MG63 (cell line): Measurements from ENCODE around the gene OR6K3. TPM values are rescaled to one million over a fixed set of nuclear protein-coding genes. Genes with fewer than 3 reads are reported as not detected.
"Not testable (repeated sequence)": the region's sequence is repeated elsewhere in the genome, so short reads cannot be mapped to it uniquely, and the experiment has no call there.

Experiments
- DNase-seq: peaks from one replicate; pipeline ENCODE4 v3.0.0-alpha.2; 2020
- H3K27me3 ChIP-seq: fragments of 250-450 bp; sonication (Bioruptor Pico); 2 replicates; pipeline ENCODE4 v1.5.1; 2020; ENCODE audit warnings: mild to moderate bottlenecking, moderate library complexity
- H3K36me3 ChIP-seq: fragments of 250-450 bp; sonication (Bioruptor Pico); 2 replicates; pipeline ENCODE4 v1.5.1; 2020; ENCODE audit warnings: mild to moderate bottlenecking, moderate library complexity
- H3K4me3 ChIP-seq: fragments of 250-450 bp; sonication (Bioruptor Pico); 2 replicates; pipeline ENCODE4 v1.5.1; 2020; ENCODE audit warnings: mild to moderate bottlenecking, moderate library complexity
- H3K9me3 ChIP-seq: fragments of 250-450 bp; sonication (Bioruptor Pico); 2 replicates; pipeline ENCODE4 v1.5.1; 2020; ENCODE audit warnings: mild to moderate bottlenecking, moderate library complexity
- total RNA-seq: library from RNA; depleted of rRNA; stranded (reverse); fragments of >200 nt; shearing (Covaris generic); gene quantifications from 2 replicates; pipeline ENCODE4 v1.2.3, GENCODE V29; 2014; ENCODE audit warnings: low replicate concordance; rRNA removed

Gene OR6K3
- total RNA-seq, 1 experiment from 2014 or later, result not detected

DNA sequence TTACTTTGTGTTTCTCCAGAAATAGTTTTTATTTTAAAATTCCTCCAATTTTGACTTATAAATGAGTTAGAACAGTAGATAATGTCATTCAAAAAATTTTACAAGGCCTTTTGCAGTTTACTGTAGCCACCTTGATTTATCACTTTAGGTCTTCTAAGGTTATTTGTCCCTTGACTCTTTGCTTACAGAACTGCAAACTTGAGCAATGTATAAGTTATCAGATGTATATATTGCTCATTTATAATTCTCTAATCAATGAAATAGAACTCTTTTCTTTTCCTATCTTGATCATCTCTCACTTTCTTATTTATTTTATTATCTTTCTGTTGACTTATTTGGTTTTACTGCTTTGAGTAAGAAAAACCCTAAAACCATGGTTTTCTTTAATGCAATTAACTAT is 28.2 kb downstream of the OR6K3 start:
- Histone ChIP-seq H3K36me3 (no peaks in the 10 kb centered on the region), H3K4me3 (no peak overlapping the region), H3K9me3 (no peaks in the 10 kb centered on the region), H3K27me3 (no peaks in the 10 kb centered on the region)
- DNase-seq, result no peak

DNA sequence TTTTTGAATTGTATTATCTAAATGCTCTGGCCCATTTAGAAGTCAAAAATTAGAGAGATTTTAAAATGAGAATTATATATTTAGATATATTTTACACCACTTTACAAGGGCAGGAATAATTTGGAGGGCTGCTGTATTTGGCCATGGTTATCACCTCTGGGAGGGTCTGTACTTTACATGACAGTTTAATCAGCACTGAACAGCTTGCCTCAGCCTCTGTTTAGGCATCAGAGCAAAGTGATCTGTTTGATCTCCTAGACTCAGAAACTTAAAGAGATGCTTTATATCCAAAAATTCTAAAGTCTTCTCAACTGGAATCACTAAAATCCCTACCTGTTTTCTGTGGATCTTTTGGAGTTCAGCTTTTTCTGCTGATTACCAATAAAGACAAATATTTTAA is 28.6 kb downstream of the OR6K3 start:
- no peaks in the 10 kb centered on the region for H3K9me3 ChIP-seq
- H3K27me3 ChIP-seq, result no peaks in the 10 kb centered on the region
- H3K4me3 ChIP-seq, result no peak overlapping the region
- H3K36me3 ChIP-seq, result no peaks in the 10 kb centered on the region
- no peak for DNase-seq

DNA sequence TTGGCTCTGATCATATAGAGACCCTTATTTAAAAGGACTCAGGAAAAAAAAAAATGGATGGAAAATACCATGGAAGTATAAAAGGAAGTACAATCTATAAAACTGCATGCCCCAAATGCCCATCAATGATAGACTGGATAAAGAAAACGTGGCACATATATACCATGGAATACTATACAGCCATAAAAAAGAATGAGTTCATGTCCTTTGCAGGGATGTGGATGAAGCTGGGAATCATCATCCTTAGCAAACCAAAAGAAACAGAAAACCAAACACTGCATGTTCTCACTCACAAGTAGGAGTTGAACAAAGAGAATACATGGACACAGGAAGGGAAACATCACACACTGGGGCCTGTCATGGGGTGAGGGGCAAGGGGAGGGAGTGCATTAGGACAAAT is 29.4 kb downstream of the OR6K3 start:
- H3K4me3 ChIP-seq, H3K36me3 ChIP-seq, H3K27me3 ChIP-seq, DNase-seq, H3K9me3 ChIP-seq: not testable (repeated sequence)

DNA sequence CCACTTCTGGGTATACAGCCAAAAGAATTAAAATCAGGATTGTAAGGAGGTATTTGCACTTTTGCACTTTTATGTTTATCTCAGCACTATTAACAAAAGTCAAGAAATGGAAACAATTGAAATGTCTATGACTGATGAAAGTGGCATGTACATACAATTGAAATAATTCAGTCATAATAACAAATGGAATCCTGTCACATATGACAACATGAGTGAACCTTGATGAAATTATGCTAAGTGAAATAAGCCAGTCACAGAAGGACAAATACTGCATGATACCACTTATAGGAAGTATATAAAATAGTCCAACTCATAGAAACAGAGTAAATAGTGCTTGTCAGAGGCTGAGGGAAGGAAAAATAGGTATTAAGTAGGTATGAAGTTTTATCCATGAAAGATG is 30.6 kb downstream of the OR6K3 start:
- Histone ChIP-seq H3K9me3 (no peaks in the 10 kb centered on the region), H3K4me3 (no peak overlapping the region), H3K27me3 (no peaks in the 10 kb centered on the region), H3K36me3 (no peaks in the 10 kb centered on the region)
- DNase-seq, result no peak

DNA sequence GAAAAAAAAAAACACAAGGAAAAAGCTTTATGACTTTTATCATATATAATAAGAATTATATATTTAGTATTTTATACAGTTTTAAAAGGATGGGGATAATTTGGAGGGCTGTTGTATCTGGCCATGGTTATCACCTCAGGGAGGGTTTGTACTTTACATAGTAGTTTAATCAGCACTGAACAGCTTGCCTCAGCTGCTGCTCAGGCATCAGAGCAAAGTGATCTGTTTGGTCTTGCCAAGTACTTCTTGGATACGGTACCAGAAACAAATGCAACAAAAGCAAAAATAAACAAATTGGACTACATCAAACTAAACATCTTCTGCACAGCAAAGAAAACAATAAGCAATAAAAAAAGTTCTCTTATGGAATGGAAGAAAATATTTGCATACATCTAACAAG is 31.4 kb downstream of the OR6K3 start:
- H3K9me3 ChIP-seq, result no peaks in the 10 kb centered on the region
- peaks cover under 1% of the 10 kb centered on the region; the same call in 1 of the 2 replicates for H3K27me3 ChIP-seq
- H3K4me3 ChIP-seq, result no peak overlapping the region
- no peak for DNase-seq
- no peaks in the 10 kb centered on the region for H3K36me3 ChIP-seq

DNA sequence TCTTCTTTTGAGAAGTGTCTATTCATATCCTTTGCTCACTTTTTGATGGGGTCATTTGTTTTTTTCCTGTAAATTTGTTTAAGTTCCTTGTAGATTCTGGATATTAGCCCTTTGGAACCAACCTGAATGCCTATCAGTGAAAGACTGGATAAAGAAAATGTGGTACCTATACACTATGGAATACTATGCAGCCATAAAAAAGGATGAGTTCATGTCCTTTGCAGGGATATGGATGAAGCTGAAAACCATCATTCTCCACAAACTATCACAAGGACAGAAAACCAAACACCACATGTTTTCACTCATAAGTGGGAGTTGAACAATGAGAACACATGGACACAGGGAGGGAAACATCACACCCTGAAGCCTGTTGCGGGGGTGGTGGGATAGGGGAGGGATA is 32.2 kb downstream of the OR6K3 start:
- not testable (repeated sequence) for H3K27me3 ChIP-seq, DNase-seq, H3K9me3 ChIP-seq, H3K36me3 ChIP-seq, H3K4me3 ChIP-seq

GRCh38 chr1:158687037-158687436 is 33.5 kb downstream of the OR6K3 start:
- H3K9me3 ChIP-seq, result no peaks in the 10 kb centered on the region
- no peak overlapping the region for H3K4me3 ChIP-seq
- no peaks in the 10 kb centered on the region for H3K36me3 ChIP-seq
- H3K27me3 ChIP-seq, result peaks cover 4% of the 10 kb centered on the region; the same call in 1 of the 2 replicates
- DNase-seq, result no peak

GRCh38 chr1:158686111-158687009 is 34.2 kb downstream of the OR6K3 start, which contains the start of gene SPTA1:
SPTA1 (minus strand) TSS chr1:158686715; CDS start chr1:158686517, 198 bp downstream.
- no peaks in the 10 kb centered on the region for H3K36me3 ChIP-seq
- no peaks in the 10 kb centered on the region for H3K9me3 ChIP-seq
- no peak within 1 kb of the TSS for H3K4me3 ChIP-seq
- no peak for DNase-seq
- H3K27me3 ChIP-seq, result peaks cover 4% of the 10 kb centered on the region; the same call in 1 of the 2 replicates

DNA sequence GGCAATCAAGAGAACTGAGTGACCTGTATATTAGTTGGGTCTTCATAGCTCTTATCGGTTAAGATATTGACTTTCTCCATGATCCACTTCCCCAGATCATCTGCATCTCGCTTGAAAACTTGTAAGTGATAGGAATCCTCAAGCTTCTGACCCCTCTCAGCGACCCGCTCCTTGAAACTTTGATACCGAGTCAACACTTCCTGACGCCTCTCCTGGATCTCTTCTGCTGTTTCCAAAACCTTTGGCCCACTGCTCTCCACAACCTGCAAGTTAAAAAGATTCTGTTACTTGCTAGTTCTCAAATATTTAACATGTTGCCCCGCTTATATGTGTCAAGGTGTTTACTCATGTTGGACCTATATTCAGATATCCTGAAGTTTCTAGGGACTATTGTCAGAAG is 35.4 kb downstream of the OR6K3 start:
- Histone ChIP-seq H3K9me3 (no peaks in the 10 kb centered on the region), H3K36me3 (no peaks in the 10 kb centered on the region), H3K4me3 (no peak overlapping the region), H3K27me3 (peaks cover 7% of the 10 kb centered on the region)
- DNase-seq, result no peak

DNA sequence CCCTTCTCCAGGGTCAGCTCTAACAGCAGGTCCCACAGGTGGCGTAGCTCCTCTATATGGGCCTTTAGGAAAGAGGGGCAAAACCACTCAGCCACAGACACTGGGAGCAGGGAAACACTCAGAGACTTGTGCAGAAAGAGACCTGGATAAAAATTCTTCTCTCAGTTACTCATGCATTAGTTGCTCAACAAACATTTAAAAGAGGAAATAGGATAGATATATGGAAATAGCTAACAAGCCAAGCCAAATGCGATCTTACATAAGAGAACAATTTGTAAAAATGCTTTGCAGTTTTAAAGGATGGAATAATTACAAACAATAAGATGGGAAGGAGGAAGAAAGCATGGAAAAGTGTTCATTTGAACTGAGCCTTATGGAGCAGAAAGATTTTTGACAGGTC is 38.9 kb downstream of the OR6K3 start:
- DNase-seq, result no peak
- no peaks in the 10 kb centered on the region for H3K36me3 ChIP-seq
- no peak overlapping the region for H3K4me3 ChIP-seq
- no peaks in the 10 kb centered on the region for H3K9me3 ChIP-seq
- H3K27me3 ChIP-seq, result peaks cover 7% of the 10 kb centered on the region

GRCh38 chr1:158679289-158679688 is 41.2 kb downstream of the OR6K3 start:
- Histone ChIP-seq H3K9me3 (no peaks in the 10 kb centered on the region), H3K4me3 (no peak overlapping the region), H3K27me3 (peaks cover 7% of the 10 kb centered on the region), H3K36me3 (no peaks in the 10 kb centered on the region)
- DNase-seq, result no peak

DNA sequence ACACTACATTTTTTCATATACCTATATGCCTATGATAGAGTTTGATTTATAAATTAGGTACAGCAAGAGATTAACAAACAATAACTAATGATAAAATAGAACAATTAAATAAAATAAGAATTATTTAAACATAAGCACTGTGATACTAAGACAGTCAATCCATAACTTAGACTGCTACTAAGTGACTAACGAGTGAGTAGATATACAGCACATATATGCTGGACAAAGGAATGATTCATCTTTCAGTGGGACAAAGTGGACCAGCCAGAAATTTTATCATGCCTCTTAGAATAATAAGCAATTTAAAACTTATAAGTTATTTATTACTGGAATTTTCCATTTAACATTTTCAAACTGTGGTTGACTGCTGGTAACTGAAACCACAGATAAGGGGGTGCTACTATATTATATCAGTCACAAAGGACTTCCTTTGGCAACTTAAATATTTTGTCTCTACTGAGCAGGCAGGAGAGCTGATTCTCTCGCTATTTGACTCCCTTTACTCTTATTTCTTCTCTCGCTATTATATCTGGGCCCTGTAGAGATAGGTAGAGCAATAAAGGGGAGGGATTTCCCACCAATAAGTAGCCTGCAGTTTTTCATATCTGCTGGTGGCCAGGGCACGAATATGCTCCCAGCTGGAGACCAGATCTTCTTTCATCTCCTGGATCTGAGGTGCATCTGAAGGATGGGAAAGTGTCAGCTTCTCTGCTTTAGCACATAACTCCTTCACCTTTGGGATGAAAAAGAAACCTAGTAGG is 44.8 kb downstream of the OR6K3 start:
- H3K36me3 ChIP-seq, result no peaks in the 10 kb centered on the region
- H3K27me3 ChIP-seq, result peaks cover 3% of the 10 kb centered on the region; the same call in 1 of the 2 replicates
- H3K9me3 ChIP-seq, result no peaks in the 10 kb centered on the region
- no peak overlapping the region for H3K4me3 ChIP-seq
- DNase-seq, result no peak

- no peaks in the 10 kb centered on the region for H3K36me3 ChIP-seq
- H3K27me3 ChIP-seq, result no peaks in the 10 kb centered on the region; the same call in none of the 2 replicates
- H3K4me3 ChIP-seq, result no peak overlapping the region
- no peaks in the 10 kb centered on the region for H3K9me3 ChIP-seq
- no peak for DNase-seq
These were observed 46.2 kb downstream of the OR6K3 start for GRCh38 chr1:158674302-158674701.

Other genes with a start within 250 kb of the OR6K3 start
- not detected in 2 replicates for gene OR10R2, start 248.5 kb downstream of the OR6K3 start, total RNA-seq
- not detected in 2 replicates for gene OR6Y1, start 166.3 kb downstream of the OR6K3 start, total RNA-seq
- gene OR6P1, start 150.1 kb downstream of the OR6K3 start, total RNA-seq, result not detected in 2 replicates
- not detected in 2 replicates for gene OR10X1, start 140.8 kb downstream of the OR6K3 start, total RNA-seq
- not detected in 2 replicates for gene OR10Z1, start 115.5 kb downstream of the OR6K3 start, total RNA-seq
- gene SPTA1, start 34.0 kb downstream of the OR6K3 start, total RNA-seq, result not detected in 2 replicates
- gene OR6K2, start 20.1 kb downstream of the OR6K3 start, total RNA-seq, result not detected in 2 replicates
- not detected in 2 replicates for gene OR6K6, start 34.0 kb upstream of the OR6K3 start, total RNA-seq
- gene OR6N1, start 51.5 kb upstream of the OR6K3 start, total RNA-seq, result not detected in 2 replicates
- gene OR6N2, start 60.5 kb upstream of the OR6K3 start, total RNA-seq, result not detected in 2 replicates
- not detected in 2 replicates for gene MNDA, start 110.6 kb upstream of the OR6K3 start, total RNA-seq
- gene PYHIN1, start 210.8 kb upstream of the OR6K3 start, total RNA-seq, result not detected in 2 replicates